Stimulated activated CD8-positive, alpha-beta memory T cell treated with anti-CD3 and anti-CD28 coated beads, Interleukin-12 subunit alpha, Interleukin-12 subunit beta, amount 100 ng/mL, for 24 hours (primary cell): ENCODE measurements around the gene CMPK1.
"Not testable (repeated sequence)": the region's sequence is repeated elsewhere in the genome, so short reads cannot be mapped to it uniquely, and the experiment has no call there.

Experiments used
- DNase-seq: peaks from one replicate; pipeline ENCODE4 v3.0.0-alpha.2; 2020; ENCODE audit errors: extremely low read depth

The CMPK1 gene, protein sequence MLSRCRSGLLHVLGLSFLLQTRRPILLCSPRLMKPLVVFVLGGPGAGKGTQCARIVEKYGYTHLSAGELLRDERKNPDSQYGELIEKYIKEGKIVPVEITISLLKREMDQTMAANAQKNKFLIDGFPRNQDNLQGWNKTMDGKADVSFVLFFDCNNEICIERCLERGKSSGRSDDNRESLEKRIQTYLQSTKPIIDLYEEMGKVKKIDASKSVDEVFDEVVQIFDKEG

DNA sequence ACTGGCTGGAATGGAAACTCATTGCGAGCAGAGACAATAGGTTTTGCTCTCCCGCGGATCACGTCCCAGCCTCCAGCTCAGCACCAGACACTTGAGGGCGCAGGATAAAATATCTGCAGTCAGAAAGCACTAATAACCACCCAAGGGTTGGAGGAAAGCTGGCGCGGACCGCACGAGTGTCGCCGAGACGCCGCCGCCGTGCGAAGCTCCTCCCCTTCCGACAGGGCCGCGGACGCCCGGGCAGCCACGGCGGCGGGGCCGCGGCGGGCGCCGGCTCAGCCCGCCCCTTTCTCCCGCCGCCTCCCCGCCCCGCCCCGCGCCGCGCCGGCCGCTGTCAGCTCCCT lies at the start of gene CMPK1:
CMPK1 (plus strand) TSS at position 213 of the 344 bp plus-strand sequence. CDS start 156 bp downstream, outside the sequence.
- DNase-seq: peak; percentile 57

DNA sequence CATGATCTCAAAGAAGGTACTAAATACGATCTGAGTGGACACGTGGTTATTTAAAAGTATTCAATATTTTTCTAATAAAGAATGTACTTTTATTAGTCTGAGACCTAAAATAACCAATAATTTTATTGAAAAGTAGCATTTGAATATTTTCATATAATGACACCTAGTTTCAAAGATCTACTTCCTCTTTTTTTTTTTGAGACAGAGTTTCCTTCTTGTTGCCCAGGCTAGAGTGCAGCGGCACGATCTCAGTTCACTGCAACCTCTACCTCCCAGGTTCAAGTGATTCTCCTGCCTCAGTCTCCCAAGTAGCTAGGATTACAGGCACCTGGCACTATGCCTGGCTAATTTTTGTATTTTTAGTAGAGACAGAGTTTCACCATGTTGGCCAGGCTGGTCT lies 45.5 kb upstream of the CMPK1 start:
- not testable (repeated sequence) for DNase-seq

DNA sequence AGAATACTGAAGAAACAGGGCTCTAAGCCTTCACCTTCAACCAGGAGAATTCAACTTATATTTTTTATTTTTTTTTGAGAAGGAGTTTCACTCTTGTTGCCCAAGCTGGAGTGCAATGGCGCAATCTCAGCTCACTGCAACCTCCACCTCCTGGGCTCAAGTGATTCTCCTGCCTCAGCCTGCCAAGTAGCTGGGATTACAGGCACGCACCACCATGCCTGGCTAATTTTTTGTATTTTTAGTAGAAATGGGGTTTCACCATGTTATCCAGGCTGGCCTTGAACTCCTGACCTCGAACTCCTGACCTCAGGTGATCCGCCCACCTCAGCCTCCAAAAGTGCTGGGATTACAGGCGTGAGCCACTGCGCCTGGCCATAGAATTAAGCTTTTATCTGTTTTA lies 38.7 kb upstream of the CMPK1 start:
- not testable (repeated sequence) for DNase-seq

DNA sequence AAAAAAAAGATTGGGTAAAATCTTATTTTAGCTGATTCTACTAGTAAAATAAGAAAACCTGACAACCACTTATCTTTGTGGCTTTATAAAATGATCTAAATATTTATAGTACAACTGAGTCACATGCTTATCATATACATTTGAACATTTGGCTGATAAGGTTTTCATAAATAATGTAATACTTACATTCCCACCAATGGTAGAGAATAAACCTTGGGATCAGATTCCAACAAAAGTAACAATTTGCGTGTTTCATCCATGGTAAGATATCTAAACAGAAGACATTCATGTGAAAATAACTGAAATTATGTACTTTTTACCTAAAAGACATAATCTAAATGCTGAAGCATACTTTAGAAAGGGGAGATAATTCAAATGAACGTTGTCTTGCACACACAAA lies 38.0 kb upstream of the CMPK1 start:
- no peak for DNase-seq

DNA sequence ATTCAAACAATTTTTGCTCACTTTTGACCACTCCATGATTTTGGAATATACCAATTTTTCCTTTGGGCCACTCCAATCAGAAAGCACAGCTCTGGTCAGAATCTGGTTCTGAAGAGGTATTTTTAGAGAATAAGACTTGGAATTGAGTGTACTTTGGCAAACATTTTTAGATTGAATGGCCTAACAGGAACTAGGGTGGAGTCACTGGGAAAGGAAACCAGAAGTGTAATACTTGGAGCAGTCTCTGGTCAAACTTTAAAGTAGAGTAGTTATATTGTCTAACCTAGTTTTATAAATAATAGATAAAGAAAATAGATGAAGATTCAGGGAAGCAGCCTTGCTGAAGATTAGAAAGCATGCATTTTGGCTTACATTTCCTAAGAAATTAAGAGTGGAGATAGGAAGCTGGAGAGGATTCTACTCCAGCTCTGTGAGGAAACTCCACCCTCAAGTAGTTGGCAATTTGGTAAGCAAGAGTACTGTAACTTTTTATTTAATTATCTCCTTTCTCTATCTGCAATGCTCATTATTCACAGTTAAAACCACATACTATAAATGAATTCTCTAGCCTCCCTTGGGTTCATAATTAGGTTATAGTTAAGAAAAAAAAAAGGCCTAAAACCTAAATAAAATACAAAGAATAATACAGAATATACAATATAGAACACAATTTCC lies 35.4 kb upstream of the CMPK1 start:
- no peak for DNase-seq

DNA sequence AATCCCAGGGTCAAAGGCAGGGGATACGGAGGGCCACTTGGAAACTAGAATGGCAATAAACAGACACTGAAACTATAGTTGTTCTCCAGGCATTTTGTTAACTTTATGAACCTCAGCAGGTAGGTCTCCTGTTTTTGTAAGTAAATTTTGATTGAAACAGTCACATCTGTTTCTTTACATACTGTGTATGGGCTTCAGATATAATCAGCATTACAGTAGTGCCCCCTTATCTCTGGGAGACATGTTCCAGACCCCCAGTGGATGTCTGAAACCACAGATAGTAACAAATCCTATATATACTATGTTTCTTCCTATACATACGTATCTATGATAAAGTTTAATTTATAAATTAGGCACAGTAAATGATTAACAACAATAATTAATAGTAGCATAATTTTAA lies 31.1 kb upstream of the CMPK1 start:
- no peak for DNase-seq

DNA sequence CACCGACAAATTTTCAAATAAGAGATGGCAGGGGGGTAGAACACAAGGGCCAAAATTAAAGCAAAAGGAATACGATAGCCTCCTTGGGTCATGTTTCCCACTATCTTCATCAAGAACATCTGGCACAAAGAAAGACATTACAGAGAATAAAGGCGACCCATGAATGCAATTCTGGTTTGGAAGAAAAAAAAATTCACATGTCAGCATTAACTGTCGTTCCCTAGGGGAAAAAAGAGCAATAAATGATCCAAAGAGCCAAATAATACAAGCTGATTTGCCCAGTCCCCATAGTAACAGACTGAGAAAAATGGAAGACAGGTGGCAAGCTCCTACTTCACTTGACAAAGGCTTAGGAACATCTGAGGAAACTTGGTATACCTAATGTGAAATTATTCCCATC lies 24.2 kb upstream of the CMPK1 start:
- no peak for DNase-seq

DNA sequence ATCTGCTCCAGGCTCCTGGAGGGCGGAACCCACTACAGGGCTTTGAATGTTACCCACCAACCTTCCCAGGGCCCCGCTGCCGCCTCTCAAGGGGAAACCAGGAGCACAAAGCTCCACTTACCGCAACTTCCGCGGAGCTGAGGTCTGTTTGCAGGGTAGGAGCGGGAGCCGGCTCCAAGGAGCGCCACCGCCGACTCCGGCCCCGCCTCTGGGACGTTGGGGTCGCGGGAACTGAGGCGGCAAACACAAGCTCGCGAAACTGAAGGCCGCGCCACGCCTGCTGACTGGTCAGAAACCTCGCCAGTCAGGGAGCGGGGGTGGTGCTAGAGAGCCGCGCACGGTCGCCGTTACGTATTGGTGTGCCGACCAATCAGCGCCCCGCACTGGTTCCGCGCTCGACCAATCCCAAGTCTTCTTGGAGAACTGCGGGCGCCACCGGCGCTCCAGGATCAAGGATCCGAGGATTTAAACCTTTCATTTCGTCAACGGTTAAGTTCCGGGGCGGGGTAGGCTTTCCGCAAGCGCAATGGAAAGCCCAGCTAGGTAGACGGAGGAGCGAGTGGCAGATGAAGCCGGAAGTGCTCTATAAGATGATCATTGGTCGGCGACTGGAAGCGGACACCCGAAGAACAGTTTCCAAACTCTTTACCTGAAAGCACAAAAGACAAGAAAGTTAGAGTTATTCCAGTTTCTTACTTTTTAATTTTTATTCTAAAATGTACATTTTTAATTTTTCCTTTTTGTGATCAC lies 19.5 kb upstream of the CMPK1 start, which contains the start of gene STIL:
STIL (minus strand) TSS at position 233 of the 750 bp plus-strand sequence. CDS start 3,828 bp downstream, outside the sequence.
- peak; percentile 94 for DNase-seq

DNA sequence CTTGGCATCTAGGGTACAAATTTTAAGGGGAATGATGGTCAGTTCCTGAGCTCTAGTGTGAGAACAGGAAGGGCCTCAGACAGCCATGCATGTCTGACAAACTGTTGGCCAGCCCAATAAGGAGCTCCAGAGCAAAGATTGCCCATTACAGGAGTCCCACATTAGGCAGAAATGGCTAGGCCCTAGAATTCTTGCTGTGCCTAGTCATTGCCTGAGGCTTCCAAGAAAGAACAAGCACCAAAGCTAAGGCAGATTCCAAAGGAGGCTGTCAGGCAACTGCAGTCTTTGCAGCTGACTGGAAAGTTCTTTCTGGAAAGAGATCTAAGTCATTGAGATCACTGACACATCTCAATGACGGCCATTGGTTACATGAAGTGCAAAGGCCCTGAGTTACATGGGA lies 15.7 kb upstream of the CMPK1 start:
- no peak for DNase-seq

DNA sequence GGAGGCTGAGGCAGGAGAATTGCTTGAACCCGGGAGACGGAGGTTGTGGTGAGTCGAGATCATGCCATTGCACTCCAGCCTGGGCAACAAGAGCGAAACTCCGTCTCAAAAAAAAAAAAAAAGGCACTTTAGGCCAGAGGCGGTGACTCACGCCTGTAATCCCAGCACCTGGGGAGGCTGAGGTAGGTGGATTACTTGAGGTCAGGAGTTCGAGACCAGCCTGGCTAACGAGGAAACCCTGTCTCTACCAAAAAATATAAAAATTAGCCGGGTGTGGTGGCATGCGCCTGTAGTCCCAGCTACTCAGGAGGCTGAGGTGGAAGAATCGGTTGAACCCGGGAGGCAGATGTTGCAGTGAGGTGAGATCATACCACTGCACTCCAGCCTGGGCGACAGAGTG lies 13.6 kb upstream of the CMPK1 start:
- not testable (repeated sequence) for DNase-seq

DNA sequence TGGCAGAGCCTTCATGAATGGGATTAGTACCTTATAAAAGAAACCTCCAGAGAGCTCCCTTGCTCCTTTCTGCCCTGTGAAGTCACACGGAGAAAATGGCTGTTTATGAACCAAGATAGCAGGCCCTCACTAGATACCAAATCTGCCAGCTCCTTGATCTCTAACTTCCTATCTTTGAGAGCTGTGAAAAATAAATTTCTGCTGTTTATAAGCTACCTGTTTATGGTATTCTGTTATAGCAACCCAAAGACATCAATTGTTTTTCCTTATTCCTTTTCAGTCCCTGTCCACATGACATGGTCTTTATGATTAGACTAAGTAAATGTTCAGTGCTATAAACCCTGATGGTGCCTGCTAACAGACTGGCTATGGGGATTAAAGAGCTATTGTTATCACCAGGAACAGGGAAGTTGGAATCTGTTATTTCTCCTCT lies 10.0 kb upstream of the CMPK1 start:
- DNase-seq: no peak

DNA sequence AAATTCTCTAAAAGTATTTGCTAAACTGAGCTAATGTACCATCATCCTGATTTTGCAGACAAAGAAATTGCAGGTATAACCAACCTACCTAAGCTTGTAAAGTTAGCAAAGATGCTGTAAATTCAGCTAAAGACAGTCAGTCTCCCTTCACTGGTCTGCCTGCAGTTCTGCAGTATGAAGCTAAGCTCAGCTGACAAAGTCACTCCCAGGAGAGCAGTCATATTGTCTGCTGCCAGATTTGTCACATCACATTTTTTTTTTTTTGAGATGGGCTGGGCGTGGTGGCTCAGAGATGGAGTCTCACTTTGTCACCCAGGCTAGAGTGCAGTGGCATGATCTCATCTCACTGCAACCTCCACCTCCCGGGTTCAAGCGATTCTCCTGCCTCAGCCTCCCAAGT lies 8.9 kb upstream of the CMPK1 start:
- no peak for DNase-seq

DNA sequence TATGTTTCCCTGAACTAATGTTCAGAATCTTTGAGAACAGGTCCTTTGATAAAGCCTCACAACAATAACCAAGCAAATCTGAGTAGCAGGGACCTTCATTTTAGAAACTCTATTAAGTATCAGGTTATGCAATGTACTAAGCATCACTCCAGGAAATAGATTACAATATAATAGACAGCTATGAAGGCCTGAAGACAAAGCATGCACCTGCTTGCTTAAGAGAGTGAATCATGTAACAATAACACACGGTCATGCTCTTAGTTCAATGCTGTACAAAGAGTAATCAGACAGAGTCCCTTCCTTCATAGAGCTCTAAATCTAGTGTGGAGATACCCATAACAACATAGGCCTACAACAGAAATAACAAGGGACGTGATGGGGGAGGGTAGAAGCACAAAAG lies 8.1 kb upstream of the CMPK1 start:
- DNase-seq: no peak

DNA sequence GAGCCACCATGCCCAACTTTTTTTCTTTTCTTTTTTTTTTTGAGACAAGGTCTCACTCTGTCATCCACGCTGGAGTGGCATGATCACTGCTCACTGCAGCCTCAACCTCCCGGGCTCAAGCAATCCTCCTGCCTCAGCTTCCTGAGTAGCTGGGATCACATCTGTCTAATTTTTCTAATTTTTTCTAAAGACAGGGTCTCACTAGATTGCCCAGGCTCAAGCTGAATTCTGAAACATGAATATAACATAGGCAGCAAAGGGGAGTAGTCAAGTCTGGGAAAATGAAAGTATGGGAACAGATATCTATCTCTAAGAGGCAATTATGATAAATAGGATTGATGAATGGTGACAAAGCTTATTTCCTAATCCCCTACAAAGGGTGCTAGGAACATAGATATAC lies 7.3 kb upstream of the CMPK1 start:
- DNase-seq: no peak

DNA sequence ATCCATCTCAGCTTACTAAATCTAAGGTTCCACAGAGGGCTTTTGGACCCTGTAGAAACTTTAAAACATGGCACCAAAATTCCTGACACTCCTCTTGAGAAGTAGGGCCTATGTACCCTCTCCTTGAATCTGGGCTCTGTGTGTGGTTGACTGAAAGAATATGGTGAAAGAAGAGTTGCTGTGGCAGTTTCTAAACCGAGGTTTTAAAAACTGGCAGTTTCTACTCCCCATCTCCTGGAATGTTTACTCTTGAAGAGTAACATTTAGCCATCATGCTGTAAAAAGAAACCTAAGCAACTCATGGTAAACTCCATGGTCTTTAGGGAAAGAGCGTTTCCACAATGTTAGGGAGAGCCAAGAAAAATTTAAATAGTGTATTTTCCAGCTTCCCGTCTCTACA lies 4.6 kb upstream of the CMPK1 start:
- no peak for DNase-seq

DNA sequence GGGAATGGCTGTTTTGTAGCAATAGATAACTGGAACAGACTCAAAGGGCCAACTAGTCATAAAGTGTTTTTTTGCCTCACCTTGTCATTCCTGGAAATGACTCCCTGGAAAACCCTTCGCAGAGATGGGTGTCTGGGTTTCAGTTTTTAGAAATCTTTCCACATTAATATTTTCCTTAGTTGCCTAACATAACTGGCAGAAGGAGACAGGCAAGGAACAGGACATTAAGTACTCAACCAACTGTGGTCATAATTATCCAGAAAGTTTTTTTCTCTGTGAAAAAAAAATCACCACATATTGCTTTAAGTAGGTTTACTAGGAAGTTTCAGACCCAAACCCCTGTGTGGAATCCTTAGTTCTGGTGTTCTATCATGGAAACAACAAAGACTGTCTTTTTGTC lies 3.4 kb upstream of the CMPK1 start:
- DNase-seq: no peak

DNA sequence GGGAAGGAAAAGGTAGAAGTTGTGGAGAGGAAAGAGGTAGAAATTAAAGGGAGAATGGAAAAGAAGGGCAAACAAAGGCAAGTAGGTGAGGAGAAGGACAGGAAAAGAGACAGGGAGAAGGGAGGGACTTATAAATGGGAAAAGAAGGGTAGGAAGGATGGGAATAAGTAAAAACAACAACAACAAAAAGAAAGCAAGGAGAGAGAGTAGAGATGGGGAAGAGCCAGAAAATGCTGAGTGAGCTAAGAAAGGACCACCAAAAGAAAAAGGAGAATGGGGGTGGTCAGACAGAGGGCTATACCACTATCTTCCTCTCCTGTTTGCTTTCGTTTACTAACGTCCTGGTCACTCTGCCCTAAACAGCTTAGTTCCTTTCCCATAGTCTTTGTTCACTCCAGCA lies 1.7 kb upstream of the CMPK1 start:
- DNase-seq: no peak

DNA sequence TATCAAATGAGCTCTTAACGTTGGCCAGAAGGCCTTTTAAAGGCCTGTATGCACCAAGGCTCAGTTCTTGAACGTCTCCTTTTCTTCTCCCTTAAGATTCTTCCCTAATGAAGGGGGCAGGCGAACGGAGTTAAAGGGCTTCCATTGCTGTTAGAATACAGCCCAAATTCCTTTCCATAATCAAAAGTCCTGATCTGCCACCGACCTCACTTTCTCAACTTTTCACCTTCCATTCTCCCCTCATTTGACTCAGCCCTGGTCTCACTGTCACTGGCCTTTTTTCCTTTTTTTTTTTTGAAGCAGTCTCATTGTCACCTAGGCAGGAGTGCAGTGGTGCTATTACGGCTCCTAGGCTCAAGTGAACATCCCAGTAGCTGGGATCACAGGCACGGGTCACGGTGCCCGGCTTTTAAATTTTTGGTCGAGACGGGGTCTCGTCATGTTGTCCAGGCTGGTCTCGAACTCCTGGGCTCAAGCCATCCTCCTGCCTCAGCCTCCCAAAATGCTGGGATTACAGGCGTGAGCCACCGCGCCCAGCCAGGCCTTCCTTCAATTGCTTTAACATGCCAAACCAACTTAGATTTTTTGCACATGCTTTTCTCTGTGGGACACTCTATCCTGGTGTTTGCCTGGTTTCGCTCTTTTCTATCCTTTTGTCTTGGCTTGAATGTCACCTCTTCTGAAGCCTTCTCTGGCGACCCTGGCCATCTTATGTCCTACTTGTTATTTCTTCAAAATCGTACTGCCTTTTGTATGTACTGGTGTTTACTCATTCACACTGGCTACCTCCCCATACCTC lies 612 bp upstream of the CMPK1 start:
- no peak for DNase-seq

DNA sequence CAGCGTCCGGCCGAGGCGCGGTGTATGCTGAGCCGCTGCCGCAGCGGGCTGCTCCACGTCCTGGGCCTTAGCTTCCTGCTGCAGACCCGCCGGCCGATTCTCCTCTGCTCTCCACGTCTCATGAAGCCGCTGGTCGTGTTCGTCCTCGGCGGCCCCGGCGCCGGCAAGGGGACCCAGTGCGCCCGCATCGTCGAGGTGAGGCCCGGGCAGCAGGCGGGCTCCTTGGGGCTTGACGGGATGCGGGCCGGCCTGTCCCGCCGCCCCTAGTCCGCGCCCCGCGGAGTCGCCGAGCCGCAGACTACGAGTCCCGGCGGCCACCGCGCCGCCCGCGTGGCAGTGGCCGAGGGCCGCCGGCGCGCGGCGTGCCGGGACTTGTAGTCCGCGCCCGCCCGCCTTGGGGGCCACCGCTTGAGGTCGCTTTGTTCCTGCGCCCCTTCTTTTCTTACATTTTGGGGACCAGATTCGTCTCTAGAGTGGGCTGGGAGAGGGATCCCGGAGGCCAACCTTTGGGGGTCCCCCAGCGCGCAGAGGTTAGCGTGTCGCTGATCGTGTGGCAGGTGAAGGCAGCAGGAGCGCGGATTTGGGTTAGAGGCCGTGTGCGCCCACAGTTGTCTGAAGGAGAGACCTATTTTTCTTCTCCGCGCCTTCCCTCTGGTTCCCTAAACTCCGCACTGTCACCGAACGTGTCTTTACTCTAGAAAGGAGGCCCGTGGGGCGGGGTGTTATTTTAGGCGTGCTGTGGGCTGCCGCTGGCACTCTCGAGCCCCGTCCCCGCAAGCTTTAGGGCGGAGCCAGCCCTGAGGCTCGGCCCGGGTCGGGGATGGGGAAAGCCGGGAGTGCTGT lies 553 bp downstream of the CMPK1 start:
- peak; percentile 41 for DNase-seq

DNA sequence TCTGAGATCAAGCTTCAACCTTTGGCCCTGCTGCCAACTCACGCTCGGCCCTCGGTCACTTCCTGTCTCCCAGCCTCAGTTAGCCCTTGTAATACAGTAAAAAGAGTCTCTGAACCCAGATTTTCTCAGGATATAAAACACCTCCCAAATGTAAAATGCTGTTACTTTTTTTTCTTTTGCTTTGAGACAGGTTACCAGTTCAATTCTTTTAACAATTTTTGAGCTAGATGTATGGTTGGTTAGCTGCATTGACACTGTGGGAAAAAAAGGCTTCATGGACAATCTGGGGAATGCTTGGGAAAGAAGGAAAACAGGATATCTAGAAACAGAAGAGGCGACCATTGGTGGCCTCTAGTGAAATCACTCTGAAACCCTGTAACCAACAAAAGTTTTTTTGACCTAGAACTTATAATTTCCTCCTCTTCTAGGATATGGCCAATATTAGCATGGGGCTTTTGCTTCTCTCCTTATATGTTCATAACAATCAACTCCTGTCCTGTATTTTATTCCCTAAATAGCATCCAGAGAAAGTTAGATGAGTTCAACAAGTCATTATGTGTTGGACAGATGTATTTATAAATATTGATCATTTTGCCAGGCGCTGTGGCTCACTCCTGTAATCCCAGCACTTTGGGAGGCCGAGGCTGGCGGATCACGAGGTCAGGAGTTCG lies 1.3 kb downstream of the CMPK1 start:
- DNase-seq: no peak

DNA sequence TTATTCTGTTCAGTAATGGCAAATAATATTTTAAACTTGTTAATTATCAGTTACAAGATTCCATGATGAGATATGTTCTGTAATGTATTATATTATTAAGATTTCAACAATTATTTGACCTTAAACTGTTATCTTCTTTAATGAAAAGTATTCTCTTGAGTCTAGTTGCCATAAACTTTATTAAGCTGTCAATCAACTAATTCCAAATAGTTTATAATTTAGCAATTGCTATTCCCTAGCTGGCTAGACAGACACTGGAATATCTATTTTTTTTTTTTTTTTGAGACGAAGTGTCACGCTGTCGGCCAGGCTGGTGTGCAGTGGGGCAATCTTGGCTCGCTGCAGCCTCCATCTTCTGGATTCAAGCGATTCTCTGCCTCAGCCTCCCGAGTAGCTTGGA lies 3.8 kb downstream of the CMPK1 start:
- no peak for DNase-seq
